ENCODE measurements around the gene SEC16B.

GRCh38 chr1:177995369-177995768 is 25.5 kb upstream of the SEC16B start:
- TF ChIP-seq MAX (IDR thresholded peaks at IDR 0.05) (no peak), EP300 (IDR thresholded peaks at IDR 0.05; ENCODE audit: borderline replicate concordance) (no peak), REST (IDR thresholded peaks at IDR 0.05; ENCODE audit: low read depth) (no peak), CEBPB (IDR thresholded peaks at IDR 0.05) (no peak), FOXM1 (IDR thresholded peaks at IDR 0.05; ENCODE audit: borderline replicate concordance, low read depth) (no peak)

All from Ishikawa (cell line).